Astrocyte of the spinal cord (primary cell): ENCODE results near the gene BBS4.

Source experiments
- DNase-seq: peaks from one replicate; pipeline ENCODE4 v3.0.0; 2011; ENCODE audit warnings: low read depth, low spot score
- H3K4me3 ChIP-seq: 2 replicates; pipeline ENCODE4 v1.5.1; 2011; ENCODE audit warnings: low read depth, mild to moderate bottlenecking, low read length, moderate library complexity
- CTCF ChIP-seq: IDR thresholded peaks from 2 replicates; pipeline ENCODE4 v1.5.1; 2012; ENCODE audit warnings: low read depth, mild to moderate bottlenecking, low read length, inconsistent platforms
- in situ Hi-C: cut with HindIII; loops from 2 replicates; pipeline ENCODE4 v1.10.0; 2017; ENCODE audit warnings: low sequenced_read_pairs

Gene BBS4

DNA sequence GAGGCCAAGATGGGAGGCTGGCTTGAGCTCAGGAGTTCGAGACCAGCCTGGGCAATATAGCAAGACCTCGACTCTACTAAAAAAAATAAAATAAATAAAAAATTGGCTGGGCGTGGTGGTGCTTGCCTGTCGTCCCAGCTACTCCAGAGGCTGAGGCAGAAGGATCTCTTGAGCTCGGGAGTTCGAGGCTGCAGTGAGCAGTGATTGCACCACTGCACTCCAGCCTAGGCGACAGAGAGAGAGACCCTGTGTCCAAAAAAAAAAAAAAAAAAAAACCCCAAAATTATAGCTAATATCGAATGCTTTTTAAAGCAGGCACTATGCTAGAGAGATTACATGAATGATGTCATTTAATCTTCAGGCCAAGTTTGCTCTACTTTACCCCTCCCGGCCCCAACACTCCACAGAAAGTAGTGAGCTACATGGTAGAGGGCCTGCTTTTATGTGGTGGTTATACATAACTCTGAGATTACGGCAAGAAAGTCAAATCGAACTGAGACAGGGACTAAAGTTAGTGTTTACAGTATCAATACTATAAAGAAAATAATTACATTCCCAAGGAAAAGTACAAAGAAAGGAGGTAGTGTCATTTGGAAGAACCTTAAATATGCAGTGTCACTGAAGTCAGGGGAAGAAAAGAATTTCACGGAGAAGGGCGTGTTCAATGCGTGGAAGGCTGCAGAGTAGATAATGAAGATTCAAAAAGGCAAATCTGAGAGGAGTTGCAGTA is 96.4 kb downstream of the BBS4 start:
- TF ChIP-seq CTCF, result no peak
- in situ Hi-C loops, result no loop called here
- peak overlapping the region; percentile 86 for H3K4me3 ChIP-seq
- DNase-seq, result no peak

GRCh38 chr15:72783004-72783639 is 97.1 kb downstream of the BBS4 start:
- H3K4me3 ChIP-seq, result peak overlapping the region; percentile 86
- no peak for DNase-seq
- in situ Hi-C loops, result no loop called here
- no peak for TF ChIP-seq CTCF

GRCh38 chr15:72783640-72784455 is 97.8 kb downstream of the BBS4 start, which contains the start of gene ADPGK:
TSS of gene ADPGK (minus strand) at chr15:72783758. CDS start at chr15:72783691, 67 bp downstream.
- peak; percentile 95 for DNase-seq
- H3K4me3 ChIP-seq, result peak within 1 kb of the TSS; percentile 86
- in situ Hi-C loops, result no loop called here
- peak; percentile 57 for TF ChIP-seq CTCF

- H3K4me3 ChIP-seq, result peak overlapping the region; percentile 86
- no peak for TF ChIP-seq CTCF
- in situ Hi-C loops, result no loop called here
- no peak for DNase-seq
Measured at GRCh38 chr15:72784456-72784876, 98.5 kb downstream of the BBS4 start.

DNA sequence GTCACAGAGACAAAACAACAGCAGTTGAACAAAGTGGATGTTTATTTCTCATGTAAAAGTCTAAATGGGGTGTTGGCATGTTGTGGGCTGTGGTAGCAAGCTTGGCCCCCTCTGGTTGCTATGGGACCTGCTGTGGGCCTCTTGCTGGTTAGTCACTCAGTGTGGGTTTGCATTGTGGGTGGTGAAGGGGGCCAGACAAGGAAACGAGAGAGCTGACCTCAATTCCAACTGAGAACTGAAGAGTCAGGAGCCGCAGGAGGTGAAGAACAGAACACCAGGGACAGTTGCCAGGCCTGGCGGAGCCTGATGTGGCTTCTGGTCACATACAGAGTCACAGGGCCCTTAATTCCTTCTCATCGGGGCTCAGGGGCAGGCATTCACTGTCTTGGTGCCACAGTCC is 99.4 kb downstream of the BBS4 start:
- DNase-seq, result peak; percentile 87
- in situ Hi-C loops, result no loop called here
- H3K4me3 ChIP-seq, result no peak overlapping the region
- no peak for TF ChIP-seq CTCF

DNA sequence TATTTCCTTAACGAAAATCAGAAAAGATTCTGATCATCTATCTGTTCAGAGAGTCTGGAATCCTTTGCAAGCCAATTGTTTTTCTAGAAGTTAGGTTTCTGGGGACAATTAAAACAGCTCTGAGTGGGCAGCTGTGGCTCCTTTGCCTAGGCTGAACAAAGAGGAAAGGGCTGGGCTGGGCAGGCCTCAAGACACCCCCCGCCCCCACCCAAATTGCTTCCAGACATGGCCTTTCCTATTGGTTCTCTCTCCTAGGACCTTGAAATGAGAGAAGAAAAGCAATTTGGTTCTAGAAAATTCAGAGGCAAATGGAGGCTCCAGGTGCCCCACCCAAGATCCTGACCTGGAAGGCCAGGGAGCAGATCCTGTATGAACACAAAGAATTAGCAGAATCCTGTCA is 99.8 kb downstream of the BBS4 start:
- no peak for DNase-seq
- in situ Hi-C loops, result no loop called here
- no peak overlapping the region for H3K4me3 ChIP-seq
- no peak for TF ChIP-seq CTCF
